HG03066 (cell line): ENCODE measurements around the gene AKAP8L.

Source experiments
- ATAC-seq: cut with Tn5 transposase; IDR thresholded peaks from one replicate; pipeline ENCODE4 v1.9.1; 2021; ENCODE audit warnings: low read depth; ENCODE audit not compliant: unreplicated experiment

AKAP8L gene

DNA sequence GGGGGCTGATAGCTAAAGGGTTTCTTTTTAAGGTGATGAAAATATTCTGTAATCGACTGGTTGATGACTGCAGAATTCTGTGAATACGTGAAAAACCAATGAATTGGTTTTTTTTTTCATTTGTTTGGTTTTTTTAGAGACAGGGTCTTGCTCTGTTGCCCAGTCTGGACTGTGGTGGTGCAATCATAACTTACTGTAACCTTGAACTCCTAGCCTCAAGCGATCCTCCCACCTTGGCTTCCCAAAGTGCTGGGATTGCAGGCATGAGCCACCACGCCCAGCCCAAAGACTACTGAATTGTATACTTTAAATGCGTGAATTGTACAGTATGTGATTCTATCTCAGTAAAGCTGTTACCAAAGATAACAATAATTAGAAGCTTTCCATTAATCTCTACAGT is 24.4 kb downstream of the AKAP8L start:
- ATAC-seq, result no peak

DNA sequence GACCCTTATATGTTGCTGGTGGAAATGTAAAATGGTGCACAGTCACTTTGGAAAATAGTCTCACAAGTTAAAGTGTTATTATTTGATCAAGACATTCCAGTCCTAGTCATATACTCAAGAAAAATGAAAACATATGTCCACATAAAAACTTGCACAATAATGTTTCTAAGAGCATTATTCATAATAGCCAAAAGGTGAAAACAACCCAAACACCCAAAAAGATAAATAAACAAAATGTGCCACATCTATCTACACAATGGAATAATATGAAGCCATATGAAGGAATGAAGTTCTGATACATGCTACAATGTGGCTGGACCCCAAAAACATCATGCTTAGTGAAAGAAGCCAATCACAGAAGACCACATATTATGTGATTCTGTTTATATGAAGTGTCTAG is 24.8 kb downstream of the AKAP8L start:
- no peak for ATAC-seq

DNA sequence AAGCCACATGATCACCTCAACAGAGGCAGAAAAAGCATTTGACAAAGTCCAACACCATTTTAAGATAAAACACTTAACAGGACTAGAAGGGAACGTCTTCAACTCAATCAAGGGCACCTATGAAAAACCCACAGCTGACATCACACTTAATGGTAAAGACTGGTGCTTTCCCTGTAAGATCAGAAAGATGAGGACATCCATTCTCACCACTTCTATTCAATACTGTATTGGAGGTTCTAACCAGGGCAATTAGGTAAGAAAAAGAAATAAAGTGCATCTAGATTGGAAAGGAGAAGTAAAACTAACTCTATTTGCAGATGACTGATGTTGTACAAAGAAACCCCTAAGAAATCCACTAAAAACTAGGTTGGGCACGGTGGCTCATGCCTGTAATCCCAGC is 28.0 kb downstream of the AKAP8L start:
- no peak for ATAC-seq

GRCh38 chr19:15381864-15382263 is 36.9 kb downstream of the AKAP8L start:
- no peak for ATAC-seq

DNA sequence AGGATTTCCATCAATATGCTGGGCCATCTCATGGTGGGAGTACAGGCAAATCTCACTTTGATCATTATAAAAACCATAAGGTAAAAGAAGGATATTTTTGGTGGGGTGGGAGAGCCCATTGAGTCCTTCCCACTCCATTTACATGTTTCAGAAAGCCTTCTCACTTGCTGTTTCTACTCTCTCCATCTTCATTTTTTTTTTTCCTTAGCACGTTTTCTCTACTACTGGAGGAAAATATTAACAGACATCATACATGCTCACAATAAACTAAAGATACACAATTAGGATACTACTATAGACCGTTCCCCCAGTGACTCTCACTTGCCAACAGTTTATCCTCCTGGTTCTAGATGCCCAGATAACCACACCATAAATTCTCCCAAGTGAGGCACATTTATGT is 37.4 kb downstream of the AKAP8L start:
- ATAC-seq, result no peak

GRCh38 chr19:15379999-15380647 is 38.7 kb downstream of the AKAP8L start:
- peak; percentile 37 for ATAC-seq

- peak; percentile 73 for ATAC-seq
Measured at GRCh38 chr19:15379083-15379998, 39.4 kb downstream of the AKAP8L start, which contains the start of gene AKAP8. TSS of gene AKAP8 (minus strand) at chr19:15379787. CDS start at chr19:15379731, 56 bp downstream.

DNA sequence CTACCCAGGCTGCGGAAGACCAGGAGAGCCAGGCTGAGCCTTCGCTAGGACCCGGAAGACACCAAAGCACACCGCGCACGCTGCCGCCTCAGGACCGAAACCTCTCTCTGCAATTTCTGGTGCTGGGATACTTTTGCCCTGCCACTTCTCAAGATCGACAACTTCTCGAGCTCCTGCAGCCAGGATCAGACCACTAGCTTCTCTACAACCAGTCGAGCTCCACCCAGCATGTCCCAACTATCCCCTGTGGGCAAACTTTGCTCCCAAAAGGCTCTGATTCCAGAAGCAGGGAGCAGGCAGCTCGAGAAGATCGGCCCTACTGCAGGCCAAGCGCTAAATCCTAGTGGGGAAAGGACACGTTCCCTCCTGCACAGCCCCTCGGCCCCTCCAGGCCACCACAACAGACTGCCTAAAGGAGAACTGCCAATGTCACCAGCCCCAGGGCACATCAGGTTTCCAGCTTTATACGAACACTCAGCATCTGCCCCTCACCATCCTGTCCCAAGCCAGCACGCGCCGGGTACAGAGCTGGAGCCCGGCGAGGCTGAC is 40.2 kb downstream of the AKAP8L start:
- ATAC-seq, result no peak

- no peak for ATAC-seq
Measured at GRCh38 chr19:15374796-15375440, 43.9 kb downstream of the AKAP8L start.

- no peak for ATAC-seq
Measured at GRCh38 chr19:15374105-15374651, 44.6 kb downstream of the AKAP8L start.

DNA sequence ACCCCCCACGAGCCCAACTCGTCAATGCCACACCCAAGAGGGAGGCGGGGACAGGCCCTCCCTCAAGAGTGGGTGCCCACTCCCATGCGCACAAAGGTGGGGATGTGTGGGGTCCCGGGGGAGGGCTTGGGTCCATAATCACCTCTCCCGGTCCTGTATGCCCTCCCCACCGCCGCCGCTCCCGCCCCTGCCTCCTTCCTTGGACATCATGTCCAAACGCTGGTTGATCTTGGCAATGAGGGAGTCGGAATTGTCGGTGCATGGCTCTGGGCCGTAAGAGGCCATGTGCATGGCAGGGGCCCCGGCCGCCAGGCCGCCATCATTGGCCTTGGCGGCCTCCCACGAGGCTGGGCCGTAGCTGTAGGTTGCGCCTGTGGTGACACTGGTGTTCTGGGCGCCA is 45.1 kb downstream of the AKAP8L start:
- ATAC-seq, result no peak

DNA sequence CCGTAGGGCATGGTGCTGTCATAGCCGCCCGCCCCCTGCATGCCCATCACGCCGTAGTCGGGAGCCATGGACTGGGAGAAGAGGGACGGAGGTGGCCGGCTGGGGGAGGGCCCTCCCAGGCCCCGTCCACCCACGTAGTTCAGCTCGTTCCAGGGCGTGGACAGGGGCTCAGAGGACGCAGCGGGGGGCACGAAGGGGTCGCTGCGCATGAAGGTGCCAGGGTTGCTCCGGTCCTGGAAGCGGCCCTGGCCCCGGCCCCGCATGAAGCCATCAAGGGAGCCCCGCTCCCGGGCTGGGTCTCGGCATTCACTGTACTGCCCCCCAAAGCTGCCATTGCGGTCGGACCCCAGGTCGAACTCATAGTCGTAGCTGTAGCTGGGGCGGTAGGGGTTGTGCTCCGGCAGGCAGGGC is 45.9 kb downstream of the AKAP8L start:
- no peak for ATAC-seq

- ATAC-seq, result no peak
Measured at GRCh38 chr19:15372470-15372869, 46.3 kb downstream of the AKAP8L start.

- no peak for ATAC-seq
Measured at GRCh38 chr19:15371786-15372380, 46.9 kb downstream of the AKAP8L start.

GRCh38 chr19:15371119-15371518 is 47.7 kb downstream of the AKAP8L start:
- ATAC-seq, result no peak

- no peak for ATAC-seq
Measured at GRCh38 chr19:15369594-15369891, 49.2 kb downstream of the AKAP8L start.

GRCh38 chr19:15368798-15369593 is 49.8 kb downstream of the AKAP8L start:
- no peak for ATAC-seq

- ATAC-seq, result no peak
Measured at GRCh38 chr19:15368051-15368632, 50.6 kb downstream of the AKAP8L start.

DNA sequence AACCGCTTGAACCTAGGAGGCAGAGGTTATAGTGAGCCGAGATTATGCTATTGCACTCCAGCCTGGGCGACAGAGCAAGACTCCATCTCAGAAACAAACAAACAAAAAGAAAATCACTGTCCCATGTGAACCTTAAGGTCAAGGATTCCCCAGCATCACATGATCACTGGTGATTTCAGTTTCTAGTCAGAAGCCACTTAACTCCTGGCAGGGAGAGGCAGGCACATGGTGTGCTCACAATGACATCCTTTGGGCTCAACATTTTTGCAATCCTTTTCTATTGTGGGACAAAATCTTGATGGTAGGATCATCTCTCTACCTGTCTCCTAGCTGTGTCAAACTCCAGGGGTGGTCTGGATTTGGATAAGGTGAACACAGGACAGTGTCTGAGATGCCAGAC is 51.3 kb downstream of the AKAP8L start:
- ATAC-seq, result no peak
